ENCODE results near the gene USP12.

The USP12 gene

GRCh38 chr13:27104606-27105005 is 67.0 kb downstream of the USP12 start:
- no peak for DNase-seq (ENCODE audit: low read depth in 1 of 2, low spot score in 1 of 2)
- H3K4me3 ChIP-seq (replicated peaks; ENCODE audit: insufficient read depth, low read length) = no peak overlapping the region
- no peak overlapping the region for H3K27ac ChIP-seq (replicated peaks)
- H3K27me3 ChIP-seq (ENCODE audit: insufficient read depth, poor library complexity, severe bottlenecking) = no peaks in the 10 kb centered on the region
- no peak for TF ChIP-seq SPI1 (IDR thresholded peaks at IDR 0.05; ENCODE audit: borderline replicate concordance, low read depth)
- no peak for TF ChIP-seq REST (IDR thresholded peaks at IDR 0.05; ENCODE audit: insufficient replicate concordance, low read depth)
- TF ChIP-seq CTCF (IDR thresholded peaks at IDR 0.05; ENCODE audit: insufficient read depth, low read length) = no peak
- no peak for TF ChIP-seq GABPA (IDR thresholded peaks at IDR 0.05; ENCODE audit: low read depth)
- no peak for TF ChIP-seq POLR2AphosphoS5 (IDR thresholded peaks at IDR 0.05; ENCODE audit: low read depth)

GRCh38 chr13:27101847-27102246 is 69.8 kb downstream of the USP12 start:
- Histone ChIP-seq H3K27ac (replicated peaks) (no peak overlapping the region), H3K27me3 (ENCODE audit: insufficient read depth, poor library complexity, severe bottlenecking) (no peaks in the 10 kb centered on the region), H3K4me3 (replicated peaks; ENCODE audit: insufficient read depth, low read length) (no peak overlapping the region)
- no peak for TF ChIP-seq SPI1 (IDR thresholded peaks at IDR 0.05; ENCODE audit: borderline replicate concordance, low read depth)
- no peak for TF ChIP-seq POLR2AphosphoS5 (IDR thresholded peaks at IDR 0.05; ENCODE audit: low read depth)
- TF ChIP-seq CTCF (IDR thresholded peaks at IDR 0.05; ENCODE audit: insufficient read depth, low read length) = no peak
- no peak for TF ChIP-seq GABPA (IDR thresholded peaks at IDR 0.05; ENCODE audit: low read depth)
- TF ChIP-seq REST (IDR thresholded peaks at IDR 0.05; ENCODE audit: insufficient replicate concordance, low read depth) = no peak
- no peak for DNase-seq (ENCODE audit: low read depth in 1 of 2, low spot score in 1 of 2)

GRCh38 chr13:27101289-27101688 is 70.3 kb downstream of the USP12 start:
- H3K27ac ChIP-seq (replicated peaks) = no peak overlapping the region
- no peak overlapping the region for H3K4me3 ChIP-seq (replicated peaks; ENCODE audit: insufficient read depth, low read length)
- DNase-seq (ENCODE audit: low read depth in 1 of 2, low spot score in 1 of 2) = no peak
- H3K27me3 ChIP-seq (ENCODE audit: insufficient read depth, poor library complexity, severe bottlenecking) = no peaks in the 10 kb centered on the region
- TF ChIP-seq REST (IDR thresholded peaks at IDR 0.05; ENCODE audit: insufficient replicate concordance, low read depth) = no peak
- TF ChIP-seq SPI1 (IDR thresholded peaks at IDR 0.05; ENCODE audit: borderline replicate concordance, low read depth) = no peak
- no peak for TF ChIP-seq CTCF (IDR thresholded peaks at IDR 0.05; ENCODE audit: insufficient read depth, low read length)
- no peak for TF ChIP-seq GABPA (IDR thresholded peaks at IDR 0.05; ENCODE audit: low read depth)
- no peak for TF ChIP-seq POLR2AphosphoS5 (IDR thresholded peaks at IDR 0.05; ENCODE audit: low read depth)

All from HL-60 (cell line).